PC-3 (cell line): ENCODE results near the gene PDGFB. TPM values are rescaled to one million over a fixed set of nuclear protein-coding genes. Genes with fewer than 3 reads are reported as not detected.

Experiments used
- ATAC-seq: fragments of 200-7000 bp; cut with Tn5 transposase; 2 replicates; pipeline ENCODE4 v1.9.1; 2020; ENCODE audit warnings: mild to moderate bottlenecking, moderate library complexity
- BruUV-seq: library from RNA; stranded (reverse); fragments of 400-500 nt; replicated peaks from 2 replicates; lab custom pipeline; 2021; lab: Mats Ljungman, UMichigan
- CTCF ChIA-PET: fragments of 300-600 bp; sonication (Branson Sonifier 250); formaldehyde crosslinking; loops from one replicate; lab custom pipeline; 2022; ENCODE audit warnings: antibody characterized with exemption; lab: Charles Lee
- POLR2A ChIA-PET: fragments of 300-600 bp; sonication (Branson Sonifier 250); formaldehyde crosslinking; loops from one replicate; lab custom pipeline; 2022; ENCODE audit warnings: antibody characterized with exemption; ENCODE audit not compliant: unreplicated experiment; lab: Charles Lee
- DNase-seq: peaks from one replicate; pipeline ENCODE4 v3.0.0-alpha.2; 2015
- H2AFZ ChIP-seq: fragments of 300-600 bp; sonication (generic); 2 replicates; pipeline ENCODE4 v1.6.0; 2016; ENCODE audit warnings: antibody characterized with exemption, low read length
- H3F3A ChIP-seq: fragments of 300-600 bp; sonication (generic); one replicate; pipeline ENCODE4 v1.6.0; 2017; ENCODE audit warnings: antibody characterized with exemption, low read length, control low read depth, mild to moderate bottlenecking; ENCODE audit not compliant: unreplicated experiment
- H3K27ac ChIP-seq: fragments of 300-600 bp; sonication (generic); 2 replicates; pipeline ENCODE4 v1.5.1; 2016; ENCODE audit warnings: mild to moderate bottlenecking, low read length
- H3K27me3 ChIP-seq: fragments of 300-600 bp; sonication (generic); 2 replicates; pipeline ENCODE4 v1.6.1; 2016; ENCODE audit warnings: low read length, mixed read lengths
- H3K36me3 ChIP-seq: fragments of 300-600 bp; sonication (generic); 2 replicates; pipeline ENCODE4 v1.6.1; 2016; ENCODE audit warnings: low read depth, mixed run types, low read length, mixed read lengths
- H3K4me1 ChIP-seq: fragments of 300-600 bp; sonication (generic); 2 replicates; pipeline ENCODE4 v1.5.1; 2016; ENCODE audit warnings: low read length; ENCODE audit not compliant: insufficient read depth
- H3K4me2 ChIP-seq: fragments of 300-600 bp; sonication (generic); 2 replicates; pipeline ENCODE4 v1.6.0; 2016; ENCODE audit warnings: low read length
- H3K4me3 ChIP-seq: fragments of 300-600 bp; sonication (generic); 2 replicates; pipeline ENCODE4 v1.5.1; 2016; ENCODE audit warnings: mild to moderate bottlenecking, low read length, mixed read lengths
- H3K79me2 ChIP-seq: fragments of 300-600 bp; sonication (generic); 2 replicates; pipeline ENCODE4 v1.6.1; 2017; ENCODE audit warnings: low read length, mixed read lengths
- H3K9ac ChIP-seq: fragments of 300-600 bp; sonication (generic); 2 replicates; pipeline ENCODE4 v1.6.0; 2016; ENCODE audit warnings: mild to moderate bottlenecking, low read length
- H3K9me2 ChIP-seq: fragments of 300-600 bp; sonication (generic); replicated peaks from 2 replicates; pipeline ENCODE4 v1.6.1; 2016; ENCODE audit warnings: mixed run types, low read length, mixed read lengths
- H3K9me3 ChIP-seq: fragments of 300-600 bp; sonication (generic); 2 replicates; pipeline ENCODE4 v1.6.1; 2016; ENCODE audit warnings: low read length, mixed read lengths
- H4K20me1 ChIP-seq: fragments of 300-600 bp; sonication (generic); 2 replicates; pipeline ENCODE4 v1.6.1; 2016; ENCODE audit warnings: low read length, mixed read lengths
- CTCF ChIP-seq: fragments of 300-600 bp; sonication (generic); conservative IDR thresholded peaks from 2 replicates; pipeline ENCODE4 v1.5.1; 2017; ENCODE audit warnings: antibody characterized with exemption, low read depth, mild to moderate bottlenecking, low read length
- EZH2 ChIP-seq: fragments of 300-600 bp; sonication (generic); IDR thresholded peaks from one replicate; pipeline ENCODE4 v1.6.1; 2017; ENCODE audit warnings: antibody characterized with exemption, mild to moderate bottlenecking, low read length; ENCODE audit not compliant: unreplicated experiment
- EZH2phosphoT487 ChIP-seq: fragments of 300-600 bp; sonication (generic); IDR thresholded peaks from 2 replicates; pipeline ENCODE4 v1.6.1; 2018; ENCODE audit warnings: mild to moderate bottlenecking, antibody characterized with exemption, low read length, borderline replicate concordance
- intact Hi-C: fragments of 100-400 bp; cut with micrococcal nuclease; formaldehyde crosslinking; loops from 2 replicates; pipeline ENCODE4 v1.9.0; 2023
- total RNA-seq: library from RNA; depleted of rRNA; stranded (reverse); fragments of >200 nt; gene quantifications from 2 replicates; pipeline ENCODE4 v1.2.3, GENCODE V29; 2014

Gene PDGFB
- total RNA-seq, 1 experiment from 2014 or later = 33.1 TPM

GRCh38 chr22:39246217-39246616 lies 1.4 kb upstream of the PDGFB start:
- Histone ChIP-seq H3F3A (no peaks in the 10 kb centered on the region), H3K4me1 (peaks cover 7% of the 10 kb centered on the region), H3K4me3 (no peak overlapping the region), H4K20me1 (no peaks in the 10 kb centered on the region), H3K9me3 (no peaks in the 10 kb centered on the region), H2AFZ (no peak overlapping the region), H3K9me2 (no peaks in the 10 kb centered on the region), H3K27ac (no peak overlapping the region), H3K36me3 (no peaks in the 10 kb centered on the region), H3K27me3 (no peaks in the 10 kb centered on the region), H3K79me2 (peaks cover 28% of the 10 kb centered on the region), H3K9ac (no peak overlapping the region), H3K4me2 (no peak overlapping the region)
- CTCF ChIA-PET = no interaction called here
- no TSS peak for BruUV-seq
- TF ChIP-seq EZH2phosphoT487 = no peak
- no peak for TF ChIP-seq CTCF
- intact Hi-C loops = no loop called here
- ATAC-seq = no peak
- POLR2A ChIA-PET = no interaction called here
- DNase-seq = no peak

GRCh38 chr22:39245130-39246039 lies 603 bp upstream of the PDGFB start:
- Histone ChIP-seq H3K27me3 (no peaks in the 10 kb centered on the region), H3K9me3 (no peaks in the 10 kb centered on the region), H3K27ac (no peak overlapping the region), H3K79me2 (peaks cover 36% of the 10 kb centered on the region), H3F3A (no peaks in the 10 kb centered on the region), H3K9me2 (no peaks in the 10 kb centered on the region), H3K4me3 (peak overlapping the region; percentile 95; the same call in 1 of the 2 replicates), H3K4me1 (peaks cover 15% of the 10 kb centered on the region), H2AFZ (no peak overlapping the region), H4K20me1 (no peaks in the 10 kb centered on the region), H3K36me3 (no peaks in the 10 kb centered on the region), H3K9ac (no peak overlapping the region), H3K4me2 (peak overlapping the region; percentile 93)
- TF ChIP-seq EZH2phosphoT487 = no peak
- TF ChIP-seq EZH2 = no peak
- TF ChIP-seq CTCF = no peak
- intact Hi-C loops = loop anchor here (2.0 kb wide), 1 partner anchor 75 kb away; no protein-coding TSS in a partner anchor
- DNase-seq (no peak), ATAC-seq (no peak)
- POLR2A ChIA-PET = interaction anchor here (0.6 to 0.8 kb wide), 4 partner anchors 36 to 540 kb away, joined by 3 read pairs; partner anchors contain the start of gene ATF4
- no TSS peak for BruUV-seq
- CTCF ChIA-PET = no interaction called here

GRCh38 chr22:39244136-39244495 lies 666 bp downstream of the PDGFB start:
- peaks cover 28% of the 10 kb centered on the region for H3K4me1 ChIP-seq
- peak overlapping the region; percentile 93 for H3K4me2 ChIP-seq
- H4K20me1 ChIP-seq = no peaks in the 10 kb centered on the region
- no peaks in the 10 kb centered on the region for H3K27me3 ChIP-seq
- no peaks in the 10 kb centered on the region for H3K36me3 ChIP-seq
- no peaks in the 10 kb centered on the region for H3K9me2 ChIP-seq
- ATAC-seq (no peak), DNase-seq (no peak)
- no peaks in the 10 kb centered on the region for H3K9me3 ChIP-seq
- TF ChIP-seq CTCF (0 out of 2 replicates have a peak, but pooled peaks have one; percentile 13), EZH2 (no peak)
- 0 out of 2 replicates have a peak overlapping the region, but pooled peaks have one; percentile 50 for H2AFZ ChIP-seq
- no peak overlapping the region for H3K27ac ChIP-seq
- H3K79me2 ChIP-seq = peaks cover 48% of the 10 kb centered on the region
- intact Hi-C loops = loop anchor here (2.0 to 5.0 kb wide), 2 partner anchors 73 kb away; partner anchors contain the start of gene RPL3
- POLR2A ChIA-PET = no interaction called here
- H3K4me3 ChIP-seq = peak overlapping the region; percentile 95
- H3K9ac ChIP-seq = no peak overlapping the region; the same call in 1 of the 2 replicates
- H3F3A ChIP-seq = no peaks in the 10 kb centered on the region
- BruUV-seq = no TSS peak
- CTCF ChIA-PET = no interaction called here
